Stimulated activated CD8-positive, alpha-beta memory T cell treated with anti-CD3 and anti-CD28 coated beads, Interleukin-12 subunit alpha, Interleukin-12 subunit beta, amount 100 ng/mL, for 24 hours (primary cell): ENCODE data around the gene CD8A.
"Not testable (repeated sequence)": the region's sequence is repeated elsewhere in the genome, so short reads cannot be mapped to it uniquely, and the experiment has no call there.

ENCODE experiments used
- DNase-seq: peaks from one replicate; pipeline ENCODE4 v3.0.0-alpha.2; 2020; ENCODE audit errors: extremely low read depth

Gene CD8A

GRCh38 chr2:86776532-86776931 lies 14.2 kb downstream of the CD8A start:
- no peak for DNase-seq

- DNase-seq, result no peak
Observed at GRCh38 chr2:86775338-86775737, 15.4 kb downstream of the CD8A start.

- no peak for DNase-seq
Observed at GRCh38 chr2:86774862-86775261, 15.9 kb downstream of the CD8A start.

GRCh38 chr2:86772611-86773010 lies 18.1 kb downstream of the CD8A start:
- no peak for DNase-seq

- no peak for DNase-seq
Observed at GRCh38 chr2:86770816-86771301, 19.9 kb downstream of the CD8A start.

GRCh38 chr2:86769838-86770237 lies 20.9 kb downstream of the CD8A start:
- DNase-seq, result no peak

GRCh38 chr2:86768189-86768949 lies 22.3 kb downstream of the CD8A start:
- DNase-seq, result no peak

- no peak for DNase-seq
Observed at GRCh38 chr2:86765310-86765695, 25.4 kb downstream of the CD8A start.

- DNase-seq, result no peak
Observed at GRCh38 chr2:86764661-86765309, 25.9 kb downstream of the CD8A start.

GRCh38 chr2:86760371-86760770 lies 30.3 kb downstream of the CD8A start:
- DNase-seq, result no peak

- DNase-seq, result no peak
Observed at GRCh38 chr2:86758405-86758804, 32.3 kb downstream of the CD8A start.

- DNase-seq, result no peak
Observed at GRCh38 chr2:86753606-86754005, 37.1 kb downstream of the CD8A start.

- no peak for DNase-seq
Observed at GRCh38 chr2:86752934-86753333, 37.8 kb downstream of the CD8A start.

GRCh38 chr2:86751778-86752177 lies 38.9 kb downstream of the CD8A start:
- DNase-seq, result no peak

- DNase-seq, result no peak
Observed at GRCh38 chr2:86750240-86750839, 40.4 kb downstream of the CD8A start.

GRCh38 chr2:86747711-86748639 lies 42.7 kb downstream of the CD8A start:
- no peak for DNase-seq

GRCh38 chr2:86746939-86747338 lies 43.8 kb downstream of the CD8A start:
- DNase-seq, result no peak

GRCh38 chr2:86744152-86744551 lies 46.6 kb downstream of the CD8A start:
- DNase-seq, result no peak

GRCh38 chr2:86741889-86742498 lies 48.7 kb downstream of the CD8A start:
- not testable (repeated sequence) for DNase-seq

GRCh38 chr2:86739889-86740288 lies 50.8 kb downstream of the CD8A start:
- not testable (repeated sequence) for DNase-seq

- not testable (repeated sequence) for DNase-seq
Observed at GRCh38 chr2:86739485-86739884, 51.2 kb downstream of the CD8A start.
